Mononuclear cell (primary cell): ENCODE data around the gene ZNF385A. TPM values are rescaled to one million over a fixed set of nuclear protein-coding genes. Genes with fewer than 3 reads are reported as not detected.

Source experiments
- H3K27me3 ChIP-seq: 2 replicates; pipeline ENCODE4 v1.6.0; 2011; ENCODE audit warnings: low read length, control low read depth; ENCODE audit not compliant: insufficient read depth
- H3K4me1 ChIP-seq: 2 replicates; pipeline ENCODE4 v1.5.1; 2011; ENCODE audit warnings: mild to moderate bottlenecking, low read length, control low read depth; ENCODE audit not compliant: insufficient read depth
- H3K4me3 ChIP-seq: 2 replicates; pipeline ENCODE4 v1.5.1; 2011; ENCODE audit warnings: mild to moderate bottlenecking, low read length, moderate library complexity
- H3K9me3 ChIP-seq: 2 replicates; pipeline ENCODE4 v1.5.1; 2011; ENCODE audit warnings: low read depth, mild to moderate bottlenecking, control low read depth, low read length
- total RNA-seq: library from RNA; depleted of rRNA; stranded (reverse); fragments of >200 nt; gene quantifications from one replicate; pipeline ENCODE4 v1.2.3, GENCODE V29; 2012

Gene ZNF385A
- total RNA-seq, 1 donor = 30.4 TPM

GRCh38 chr12:54405106-54405505 is 20.6 kb upstream of the ZNF385A start:
- Histone ChIP-seq H3K4me1 (peaks cover 37% of the 10 kb centered on the region), H3K27me3 (no peaks in the 10 kb centered on the region), H3K4me3 (no peak overlapping the region), H3K9me3 (no peaks in the 10 kb centered on the region)

- no peaks in the 10 kb centered on the region for H3K9me3 ChIP-seq
- H3K4me1 ChIP-seq = peaks cover 29% of the 10 kb centered on the region
- H3K4me3 ChIP-seq = no peak overlapping the region
- H3K27me3 ChIP-seq = no peaks in the 10 kb centered on the region
Measured at GRCh38 chr12:54404061-54405004, 19.8 kb upstream of the ZNF385A start.

GRCh38 chr12:54401119-54401518 is 16.6 kb upstream of the ZNF385A start:
- Histone ChIP-seq H3K4me3 (no peak overlapping the region), H3K9me3 (no peaks in the 10 kb centered on the region), H3K4me1 (peaks cover 6% of the 10 kb centered on the region), H3K27me3 (no peaks in the 10 kb centered on the region)

GRCh38 chr12:54398995-54399793 is 14.7 kb upstream of the ZNF385A start:
- H3K9me3 ChIP-seq = no peaks in the 10 kb centered on the region
- H3K4me3 ChIP-seq = no peak overlapping the region
- no peaks in the 10 kb centered on the region for H3K27me3 ChIP-seq
- H3K4me1 ChIP-seq = peaks cover 8% of the 10 kb centered on the region

GRCh38 chr12:54398218-54398617 is 13.7 kb upstream of the ZNF385A start:
- no peak overlapping the region for H3K4me3 ChIP-seq
- H3K27me3 ChIP-seq = no peaks in the 10 kb centered on the region
- no peaks in the 10 kb centered on the region for H3K9me3 ChIP-seq
- peaks cover 18% of the 10 kb centered on the region for H3K4me1 ChIP-seq

GRCh38 chr12:54397157-54397556 is 12.6 kb upstream of the ZNF385A start:
- no peaks in the 10 kb centered on the region for H3K9me3 ChIP-seq
- H3K27me3 ChIP-seq = no peaks in the 10 kb centered on the region
- H3K4me3 ChIP-seq = no peak overlapping the region
- H3K4me1 ChIP-seq = peaks cover 29% of the 10 kb centered on the region

- no peaks in the 10 kb centered on the region for H3K27me3 ChIP-seq
- peaks cover 45% of the 10 kb centered on the region for H3K4me1 ChIP-seq
- H3K4me3 ChIP-seq = no peak overlapping the region
- H3K9me3 ChIP-seq = no peaks in the 10 kb centered on the region
Measured at GRCh38 chr12:54395545-54395944, 11.0 kb upstream of the ZNF385A start.

DNA sequence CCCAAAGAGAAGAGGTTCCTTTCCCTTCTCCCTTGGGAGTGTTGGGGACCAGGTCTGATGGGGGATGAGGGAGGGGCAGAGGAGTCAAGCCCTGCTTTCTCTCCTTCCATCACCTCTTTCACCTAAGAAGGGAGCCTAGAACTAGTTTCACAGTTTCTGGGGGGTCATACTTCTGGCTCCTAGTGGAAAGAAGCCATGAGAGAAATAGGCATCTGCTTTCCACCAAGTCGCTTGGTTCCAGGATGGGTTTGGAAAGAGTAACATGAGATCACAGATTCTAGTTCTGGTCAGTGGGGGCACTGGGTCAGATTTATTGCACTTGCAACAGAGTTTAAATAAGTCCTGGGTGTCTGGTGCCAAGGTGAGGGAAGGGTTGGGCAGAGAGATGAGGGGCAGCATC is 10.5 kb upstream of the ZNF385A start:
- Histone ChIP-seq H3K27me3 (no peaks in the 10 kb centered on the region), H3K4me3 (no peak overlapping the region), H3K9me3 (no peaks in the 10 kb centered on the region), H3K4me1 (peaks cover 49% of the 10 kb centered on the region)

GRCh38 chr12:54394281-54394719 is 9.8 kb upstream of the ZNF385A start:
- H3K9me3 ChIP-seq = no peaks in the 10 kb centered on the region
- H3K4me1 ChIP-seq = peaks cover 56% of the 10 kb centered on the region
- no peak overlapping the region for H3K4me3 ChIP-seq
- H3K27me3 ChIP-seq = no peaks in the 10 kb centered on the region

GRCh38 chr12:54393743-54394142 is 9.2 kb upstream of the ZNF385A start:
- Histone ChIP-seq H3K9me3 (no peaks in the 10 kb centered on the region), H3K27me3 (no peaks in the 10 kb centered on the region), H3K4me1 (peaks cover 61% of the 10 kb centered on the region), H3K4me3 (no peak overlapping the region)

- Histone ChIP-seq H3K4me1 (peaks cover 66% of the 10 kb centered on the region), H3K9me3 (no peaks in the 10 kb centered on the region), H3K27me3 (no peaks in the 10 kb centered on the region), H3K4me3 (no peak overlapping the region)
Measured at GRCh38 chr12:54393207-54393609, 8.7 kb upstream of the ZNF385A start.

GRCh38 chr12:54392485-54393206 is 8.1 kb upstream of the ZNF385A start:
- no peaks in the 10 kb centered on the region for H3K27me3 ChIP-seq
- H3K4me3 ChIP-seq = no peak overlapping the region
- H3K4me1 ChIP-seq = peaks cover 72% of the 10 kb centered on the region
- H3K9me3 ChIP-seq = no peaks in the 10 kb centered on the region

GRCh38 chr12:54390668-54391551 is 6.4 kb upstream of the ZNF385A start:
- peaks cover 89% of the 10 kb centered on the region for H3K4me1 ChIP-seq

DNA sequence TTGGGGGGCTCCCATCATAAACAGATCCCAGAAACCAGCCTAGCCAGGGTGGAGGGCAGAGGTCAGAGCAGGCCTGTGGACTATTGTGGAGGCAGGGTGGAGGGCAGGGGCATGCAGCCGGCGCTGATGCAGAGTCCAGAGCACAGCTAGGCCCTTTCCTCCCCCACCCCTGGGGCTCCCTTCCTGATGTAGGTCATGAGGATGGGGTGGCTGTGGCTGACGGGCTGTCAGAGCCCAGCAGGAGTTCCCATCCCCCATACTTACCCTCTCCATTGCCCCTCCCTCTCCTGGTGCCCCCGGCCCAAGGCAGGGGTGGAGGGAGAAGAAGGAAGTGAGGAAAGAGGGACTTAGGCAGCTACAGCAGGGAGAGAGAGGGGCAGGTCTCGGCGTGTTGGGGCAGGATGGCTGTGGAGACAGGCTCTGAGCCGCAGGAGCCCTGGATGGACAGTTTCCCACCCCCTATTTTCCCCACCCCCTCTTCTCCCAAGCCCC is 5.7 kb upstream of the ZNF385A start:
- Histone ChIP-seq H3K4me3 (no peak overlapping the region), H3K9me3 (no peaks in the 10 kb centered on the region), H3K27me3 (no peaks in the 10 kb centered on the region), H3K4me1 (peaks cover 96% of the 10 kb centered on the region)

More at GRCh38 chr12:54390668-54391551, 6.4 kb upstream of the ZNF385A start:
- Histone ChIP-seq H3K9me3 (no peaks in the 10 kb centered on the region), H3K27me3 (no peaks in the 10 kb centered on the region), H3K4me3 (peak overlapping the region; percentile 35)
